Fibroblast of skin of right biceps (primary cell): ENCODE measurements around the gene PIRT.

Experiments
- DNase-seq: peaks from one replicate; pipeline ENCODE4 v3.0.0-alpha.2; 2013

The PIRT gene

GRCh38 chr17:10785295-10785694 lies 52.6 kb downstream of the PIRT start:
- no peak for DNase-seq

- no peak for DNase-seq
These were observed 58.3 kb downstream of the PIRT start for GRCh38 chr17:10779609-10780008.

GRCh38 chr17:10777890-10778289 lies 60.0 kb downstream of the PIRT start:
- no peak for DNase-seq

GRCh38 chr17:10777131-10777807 lies 60.6 kb downstream of the PIRT start:
- DNase-seq = no peak

GRCh38 chr17:10776381-10776780 lies 61.5 kb downstream of the PIRT start:
- DNase-seq = no peak

GRCh38 chr17:10775740-10776356 lies 62.0 kb downstream of the PIRT start:
- DNase-seq = no peak

- no peak for DNase-seq
These were observed 62.8 kb downstream of the PIRT start for GRCh38 chr17:10775058-10775457.

GRCh38 chr17:10773391-10773790 lies 64.5 kb downstream of the PIRT start:
- no peak for DNase-seq
